GM18858 (cell line): ENCODE data around the gene PRR12.

Experiments used
- ATAC-seq: cut with Tn5 transposase; IDR thresholded peaks from one replicate; pipeline ENCODE4 v1.9.1; 2021; ENCODE audit not compliant: unreplicated experiment

The PRR12 gene

GRCh38 chr19:49643466-49643865 lies 52.5 kb downstream of the PRR12 start:
- no peak for ATAC-seq

- no peak for ATAC-seq
Measured at GRCh38 chr19:49645592-49645991, 54.6 kb downstream of the PRR12 start.

- ATAC-seq = no peak
Measured at GRCh38 chr19:49645995-49646394, 55.0 kb downstream of the PRR12 start.

GRCh38 chr19:49646586-49646985 lies 55.6 kb downstream of the PRR12 start:
- no peak for ATAC-seq

GRCh38 chr19:49651029-49651819 lies 60.2 kb downstream of the PRR12 start:
- ATAC-seq = no peak

- no peak for ATAC-seq
Measured at GRCh38 chr19:49651820-49652550, 61.0 kb downstream of the PRR12 start.

GRCh38 chr19:49652551-49653465 lies 61.8 kb downstream of the PRR12 start:
- ATAC-seq = no peak

GRCh38 chr19:49653466-49653806 lies 62.5 kb downstream of the PRR12 start:
- ATAC-seq = no peak

GRCh38 chr19:49654581-49654980 lies 63.6 kb downstream of the PRR12 start:
- no peak for ATAC-seq

- no peak for ATAC-seq
Measured at GRCh38 chr19:49655570-49656455, 64.8 kb downstream of the PRR12 start.

- ATAC-seq = no peak
Measured at GRCh38 chr19:49656456-49657109, 65.6 kb downstream of the PRR12 start.

- no peak for ATAC-seq
Measured at GRCh38 chr19:49657493-49658138, 66.6 kb downstream of the PRR12 start.

- ATAC-seq = no peak
Measured at GRCh38 chr19:49658139-49658517, 67.1 kb downstream of the PRR12 start.

- no peak for ATAC-seq
Measured at GRCh38 chr19:49658566-49659442, 67.8 kb downstream of the PRR12 start.

GRCh38 chr19:49660338-49660961 lies 69.5 kb downstream of the PRR12 start:
- ATAC-seq = no peak

- ATAC-seq = no peak
Measured at GRCh38 chr19:49662011-49662410, 71.0 kb downstream of the PRR12 start.

GRCh38 chr19:49663224-49663623 lies 72.2 kb downstream of the PRR12 start:
- no peak for ATAC-seq
